SU-DHL-6 (cell line): Measurements from ENCODE around the gene TLCD3B.

ENCODE experiments used
- H2AFZ ChIP-seq: fragments of 200-600 bp; sonication (generic); 2 replicates; pipeline ENCODE4 v1.6.1; 2014; ENCODE audit warnings: low read depth, mild to moderate bottlenecking, moderate library complexity, mixed read lengths, antibody characterized with exemption, low read length; ENCODE audit not compliant: severe bottlenecking
- H3F3A ChIP-seq: fragments of 200-600 bp; shearing (Covaris generic); 2 replicates; pipeline ENCODE4 v1.6.0; 2016; ENCODE audit warnings: antibody characterized with exemption, mild to moderate bottlenecking; ENCODE audit not compliant: insufficient read depth
- H3K27ac ChIP-seq: fragments of 200-600 bp; sonication (generic); 2 replicates; pipeline ENCODE4 v1.5.1; 2016; ENCODE audit warnings: low read depth, mild to moderate bottlenecking, low read length, moderate library complexity, mixed read lengths
- H3K27me3 ChIP-seq: fragments of 200-600 bp; sonication (generic), shearing (Covaris generic); 2 replicates; pipeline ENCODE4 v1.6.0; 2014; ENCODE audit warnings: mild to moderate bottlenecking, low read length
- H3K36me3 ChIP-seq: fragments of 200-600 bp; sonication (generic); 2 replicates; pipeline ENCODE4 v1.6.1; 2014; ENCODE audit warnings: mild to moderate bottlenecking, low read length, mixed read lengths
- H3K4me2 ChIP-seq: fragments of 300-600, 200-600 bp; shearing (Covaris generic), sonication (generic); 2 replicates; pipeline ENCODE4 v1.6.0; 2014; ENCODE audit warnings: low read length, low read depth, mild to moderate bottlenecking; ENCODE audit not compliant: poor library complexity, severe bottlenecking
- H3K4me3 ChIP-seq: fragments of 200-600 bp; sonication (generic); 2 replicates; pipeline ENCODE4 v1.5.1; 2014; ENCODE audit warnings: antibody characterized with exemption, low read length, mild to moderate bottlenecking, mixed read lengths; ENCODE audit not compliant: insufficient read depth, poor library complexity, severe bottlenecking
- H3K79me2 ChIP-seq: fragments of 200-600 bp; sonication (generic); 2 replicates; pipeline ENCODE4 v1.6.1; 2014; ENCODE audit warnings: mild to moderate bottlenecking, low read length, moderate library complexity; ENCODE audit not compliant: insufficient read depth
- H3K9ac ChIP-seq: fragments of 200-600 bp; sonication (generic); 2 replicates; pipeline ENCODE4 v1.7.0; 2014; ENCODE audit warnings: mild to moderate bottlenecking, low read length
- H3K9me2 ChIP-seq: fragments of 200-600 bp; sonication (generic); replicated peaks from 2 replicates; pipeline ENCODE4 v1.6.1; 2014; ENCODE audit warnings: low read length; ENCODE audit not compliant: insufficient read depth
- H3K9me3 ChIP-seq: fragments of 200-600 bp; sonication (generic); 2 replicates; pipeline ENCODE4 v1.6.1; 2014; ENCODE audit warnings: low read length, mixed read lengths; ENCODE audit not compliant: insufficient read depth
- H4K20me1 ChIP-seq: fragments of 200-600 bp; sonication (generic); 2 replicates; pipeline ENCODE4 v1.6.1; 2014; ENCODE audit warnings: low read depth, mild to moderate bottlenecking, antibody characterized with exemption, low read length, moderate library complexity, mixed read lengths
- EZH2phosphoT487 ChIP-seq: fragments of 200-600 bp; sonication (generic), shearing (Covaris generic); conservative IDR thresholded peaks from 2 replicates; pipeline ENCODE4 v1.6.1; 2018; ENCODE audit warnings: mild to moderate bottlenecking, antibody characterized with exemption, low read length, moderate library complexity, mixed read lengths
- TF ChIP-seq, protein P1 (sequence below): fragments of 200-600 bp; sonication (generic); IDR thresholded peaks from one replicate; pipeline ENCODE4 v1.5.1; 2017; ENCODE audit warnings: antibody characterized with exemption, mild to moderate bottlenecking, low read length, moderate library complexity; ENCODE audit not compliant: insufficient read depth, poor library complexity, severe bottlenecking

Gene TLCD3B

DNA sequence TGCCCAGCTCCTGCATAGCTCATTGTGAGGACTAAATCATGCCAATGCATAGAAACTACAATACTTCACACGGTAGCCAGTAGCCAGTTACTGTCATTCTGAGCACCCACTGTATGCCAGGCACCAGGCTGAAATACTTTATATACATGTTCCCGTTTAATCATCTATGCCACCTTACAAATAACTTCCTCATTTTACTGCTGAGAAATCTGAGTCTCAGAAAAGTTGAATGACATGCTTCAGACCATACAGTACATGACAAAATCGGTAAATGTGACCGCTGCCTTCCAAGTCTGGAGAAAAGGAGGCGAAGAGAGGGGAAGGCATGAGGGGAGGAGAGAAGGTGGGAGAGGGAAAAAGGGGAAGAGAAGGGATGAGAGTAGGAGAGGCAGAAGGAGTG, 9.2 kb upstream of the TLCD3B start:
- Histone ChIP-seq H3K27me3 (no peaks in the 10 kb centered on the region), H4K20me1 (no peaks in the 10 kb centered on the region), H3K9me3 (no peaks in the 10 kb centered on the region), H3K36me3 (no peaks in the 10 kb centered on the region), H3K4me3 (no peak overlapping the region), H3K9me2 (no peaks in the 10 kb centered on the region), H3K9ac (no peak overlapping the region), H2AFZ (no peak overlapping the region), H3K27ac (no peak overlapping the region), H3K4me2 (no peak overlapping the region), H3F3A (no peaks in the 10 kb centered on the region), H3K79me2 (no peaks in the 10 kb centered on the region)
- no peak for TF ChIP-seq EZH2phosphoT487
- TF ChIP-seq, protein P1, sequence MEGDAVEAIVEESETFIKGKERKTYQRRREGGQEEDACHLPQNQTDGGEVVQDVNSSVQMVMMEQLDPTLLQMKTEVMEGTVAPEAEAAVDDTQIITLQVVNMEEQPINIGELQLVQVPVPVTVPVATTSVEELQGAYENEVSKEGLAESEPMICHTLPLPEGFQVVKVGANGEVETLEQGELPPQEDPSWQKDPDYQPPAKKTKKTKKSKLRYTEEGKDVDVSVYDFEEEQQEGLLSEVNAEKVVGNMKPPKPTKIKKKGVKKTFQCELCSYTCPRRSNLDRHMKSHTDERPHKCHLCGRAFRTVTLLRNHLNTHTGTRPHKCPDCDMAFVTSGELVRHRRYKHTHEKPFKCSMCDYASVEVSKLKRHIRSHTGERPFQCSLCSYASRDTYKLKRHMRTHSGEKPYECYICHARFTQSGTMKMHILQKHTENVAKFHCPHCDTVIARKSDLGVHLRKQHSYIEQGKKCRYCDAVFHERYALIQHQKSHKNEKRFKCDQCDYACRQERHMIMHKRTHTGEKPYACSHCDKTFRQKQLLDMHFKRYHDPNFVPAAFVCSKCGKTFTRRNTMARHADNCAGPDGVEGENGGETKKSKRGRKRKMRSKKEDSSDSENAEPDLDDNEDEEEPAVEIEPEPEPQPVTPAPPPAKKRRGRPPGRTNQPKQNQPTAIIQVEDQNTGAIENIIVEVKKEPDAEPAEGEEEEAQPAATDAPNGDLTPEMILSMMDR = no peak

DNA sequence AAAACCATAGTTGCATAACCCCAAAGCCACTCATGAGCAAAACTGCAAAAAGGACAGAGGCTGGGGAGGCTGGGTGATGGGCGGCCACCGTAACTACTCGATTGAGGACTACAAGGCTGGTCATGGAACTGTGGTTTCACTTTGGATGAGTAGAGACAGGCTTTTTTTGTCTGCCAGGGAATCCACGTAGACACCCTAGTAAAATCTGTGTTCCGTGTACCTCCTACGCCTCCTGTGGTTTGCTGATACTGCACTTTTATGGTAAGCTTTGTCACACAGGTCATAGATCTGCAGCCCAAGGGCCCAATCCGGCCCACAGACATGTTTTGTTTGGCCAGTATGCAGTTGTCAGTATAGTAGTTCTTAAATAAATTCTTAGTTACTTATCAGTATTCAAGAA, 2.2 kb upstream of the TLCD3B start:
- Histone ChIP-seq H3K36me3 (no peaks in the 10 kb centered on the region), H3K9me3 (no peaks in the 10 kb centered on the region), H2AFZ (no peak overlapping the region), H3F3A (no peaks in the 10 kb centered on the region), H3K9me2 (no peaks in the 10 kb centered on the region), H3K27me3 (no peaks in the 10 kb centered on the region), H4K20me1 (no peaks in the 10 kb centered on the region), H3K4me2 (no peak overlapping the region), H3K9ac (no peak overlapping the region), H3K27ac (no peak overlapping the region), H3K4me3 (no peak overlapping the region), H3K79me2 (no peaks in the 10 kb centered on the region)
- TF ChIP-seq EZH2phosphoT487 = no peak
- TF ChIP-seq, protein P1 = no peak

DNA sequence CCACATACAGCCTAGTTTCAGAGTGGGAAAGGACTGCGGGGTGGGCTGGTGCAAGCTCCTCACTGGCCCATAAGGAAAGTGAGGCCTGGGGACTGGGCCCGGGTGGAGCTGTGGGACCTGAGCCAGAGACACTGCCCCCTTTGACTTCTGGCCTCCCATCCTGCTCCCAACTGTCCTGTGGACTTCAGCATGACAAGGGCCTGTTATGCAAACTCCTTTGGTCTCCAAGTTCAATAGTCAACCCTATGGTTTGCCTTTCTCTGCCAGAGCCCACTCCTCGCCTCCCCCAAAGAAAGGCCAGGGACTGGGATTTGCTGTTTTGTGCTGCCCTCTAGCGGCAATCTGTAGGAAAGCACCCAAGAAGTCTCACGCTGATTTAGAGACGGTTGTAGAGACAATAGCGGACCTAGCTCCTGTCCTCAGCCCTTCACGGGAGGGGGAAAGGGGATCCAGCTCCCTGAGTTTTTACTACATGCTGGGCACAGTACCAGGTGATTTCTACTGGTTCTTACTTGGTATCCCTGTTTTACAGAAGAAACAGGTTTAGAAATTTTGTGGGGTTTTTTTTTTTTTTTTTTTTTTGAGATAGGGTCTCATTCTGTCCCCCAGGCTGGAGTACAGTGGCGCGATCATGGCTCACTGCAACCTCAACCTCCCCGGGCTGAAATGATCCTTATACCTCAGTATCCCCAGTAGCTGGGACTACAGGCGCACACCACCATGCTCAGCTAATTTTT, 1.2 kb upstream of the TLCD3B start:
- H3K9me3 ChIP-seq = no peaks in the 10 kb centered on the region
- H4K20me1 ChIP-seq = no peaks in the 10 kb centered on the region
- H3K9me2 ChIP-seq = no peaks in the 10 kb centered on the region
- H3K27me3 ChIP-seq = no peaks in the 10 kb centered on the region
- no peak overlapping the region for H3K4me3 ChIP-seq
- no peak overlapping the region for H2AFZ ChIP-seq
- H3K79me2 ChIP-seq = no peaks in the 10 kb centered on the region
- no peak overlapping the region for H3K27ac ChIP-seq
- H3F3A ChIP-seq = no peaks in the 10 kb centered on the region
- TF ChIP-seq, protein P1 = peak; percentile 76
- no peak for TF ChIP-seq EZH2phosphoT487
- no peak overlapping the region for H3K4me2 ChIP-seq
- H3K9ac ChIP-seq = no peak overlapping the region
- no peaks in the 10 kb centered on the region for H3K36me3 ChIP-seq
